GM18517 (cell line): ENCODE measurements around the gene PRKACB.

Experiments used
- ATAC-seq: cut with Tn5 transposase; IDR thresholded peaks from one replicate; pipeline ENCODE4 v1.9.1; 2021; ENCODE audit warnings: mild to moderate bottlenecking, moderate library complexity; ENCODE audit not compliant: unreplicated experiment

Gene PRKACB

GRCh38 chr1:84155517-84155916 lies 11.4 kb downstream of the PRKACB start:
- ATAC-seq, result no peak

GRCh38 chr1:84156210-84156621 lies 12.1 kb downstream of the PRKACB start:
- no peak for ATAC-seq

GRCh38 chr1:84159533-84160240 lies 15.6 kb downstream of the PRKACB start:
- ATAC-seq, result no peak

GRCh38 chr1:84162295-84162694 lies 18.2 kb downstream of the PRKACB start:
- no peak for ATAC-seq

GRCh38 chr1:84163123-84163931 lies 19.3 kb downstream of the PRKACB start:
- no peak for ATAC-seq

- no peak for ATAC-seq
These were observed 20.1 kb downstream of the PRKACB start for GRCh38 chr1:84164161-84164560.

GRCh38 chr1:84164567-84165021 lies 20.5 kb downstream of the PRKACB start:
- no peak for ATAC-seq

- no peak for ATAC-seq
These were observed 21.5 kb downstream of the PRKACB start for GRCh38 chr1:84165601-84166000.

- peak; percentile 97 for ATAC-seq
These were observed 22.7 kb downstream of the PRKACB start for GRCh38 chr1:84166797-84167196.

- no peak for ATAC-seq
These were observed 24.7 kb downstream of the PRKACB start for GRCh38 chr1:84168783-84169182.

GRCh38 chr1:84170171-84170570 lies 26.1 kb downstream of the PRKACB start:
- no peak for ATAC-seq

GRCh38 chr1:84171481-84171880 lies 27.4 kb downstream of the PRKACB start:
- ATAC-seq, result no peak

GRCh38 chr1:84174051-84174556 lies 30.0 kb downstream of the PRKACB start:
- ATAC-seq, result no peak

- no peak for ATAC-seq
These were observed 37.4 kb downstream of the PRKACB start for GRCh38 chr1:84181350-84182005.

- ATAC-seq, result no peak
These were observed 46.4 kb downstream of the PRKACB start for GRCh38 chr1:84190455-84190854.

- ATAC-seq, result no peak
These were observed 48.6 kb downstream of the PRKACB start for GRCh38 chr1:84192681-84193080.

- ATAC-seq, result no peak
These were observed 54.8 kb downstream of the PRKACB start for GRCh38 chr1:84198832-84199231.

- no peak for ATAC-seq
These were observed 55.2 kb downstream of the PRKACB start for GRCh38 chr1:84199257-84199656.

- no peak for ATAC-seq
These were observed 58.1 kb downstream of the PRKACB start for GRCh38 chr1:84202126-84202525.

GRCh38 chr1:84206375-84206774 lies 62.3 kb downstream of the PRKACB start:
- ATAC-seq, result no peak

GRCh38 chr1:84208935-84209334 lies 64.9 kb downstream of the PRKACB start:
- ATAC-seq, result no peak
